ENCODE measurements around the gene DAB2.

DAB2 gene

GRCh38 chr5:39424736-39425637 is at the start of gene DAB2:
TSS of gene DAB2 (minus strand) at chr5:39424980. CDS start at chr5:39394320, 30,660 bp downstream.
- DNase-seq (ENCODE audit: low read depth) = peak; percentile 16

GRCh38 chr5:39473156-39473775 is 48.5 kb upstream of the DAB2 start:
- DNase-seq (ENCODE audit: low read depth) = no peak

GRCh38 chr5:39471836-39472508 is 47.2 kb upstream of the DAB2 start:
- no peak for DNase-seq (ENCODE audit: low read depth)

GRCh38 chr5:39470811-39471210 is 46.0 kb upstream of the DAB2 start:
- DNase-seq (ENCODE audit: low read depth) = no peak

GRCh38 chr5:39469777-39470415 is 45.1 kb upstream of the DAB2 start:
- no peak for DNase-seq (ENCODE audit: low read depth)

- DNase-seq (ENCODE audit: low read depth) = no peak
These were observed 44.4 kb upstream of the DAB2 start for GRCh38 chr5:39469176-39469575.

GRCh38 chr5:39466846-39467245 is 42.1 kb upstream of the DAB2 start:
- DNase-seq (ENCODE audit: low read depth) = no peak

GRCh38 chr5:39465843-39466242 is 41.1 kb upstream of the DAB2 start:
- no peak for DNase-seq (ENCODE audit: low read depth)

GRCh38 chr5:39465097-39465496 is 40.3 kb upstream of the DAB2 start:
- DNase-seq (ENCODE audit: low read depth) = no peak

- DNase-seq (ENCODE audit: low read depth) = no peak
These were observed 39.3 kb upstream of the DAB2 start for GRCh38 chr5:39464088-39464487.

- DNase-seq (ENCODE audit: low read depth) = no peak
These were observed 37.4 kb upstream of the DAB2 start for GRCh38 chr5:39462211-39462610.

- no peak for DNase-seq (ENCODE audit: low read depth)
These were observed 36.4 kb upstream of the DAB2 start for GRCh38 chr5:39461007-39461682.

GRCh38 chr5:39459907-39460306 is 35.1 kb upstream of the DAB2 start:
- no peak for DNase-seq (ENCODE audit: low read depth)

GRCh38 chr5:39459071-39459470 is 34.3 kb upstream of the DAB2 start:
- no peak for DNase-seq (ENCODE audit: low read depth)

- no peak for DNase-seq (ENCODE audit: low read depth)
These were observed 30.9 kb upstream of the DAB2 start for GRCh38 chr5:39455645-39456044.

GRCh38 chr5:39453606-39454005 is 28.8 kb upstream of the DAB2 start:
- DNase-seq (ENCODE audit: low read depth) = no peak

- no peak for DNase-seq (ENCODE audit: low read depth)
These were observed 28.1 kb upstream of the DAB2 start for GRCh38 chr5:39452846-39453245.

GRCh38 chr5:39451276-39451941 is 26.6 kb upstream of the DAB2 start:
- DNase-seq (ENCODE audit: low read depth) = no peak

- no peak for DNase-seq (ENCODE audit: low read depth)
These were observed 25.7 kb upstream of the DAB2 start for GRCh38 chr5:39450487-39450886.

GRCh38 chr5:39449591-39449990 is 24.8 kb upstream of the DAB2 start:
- no peak for DNase-seq (ENCODE audit: low read depth)

GRCh38 chr5:39448506-39449128 is 23.8 kb upstream of the DAB2 start:
- no peak for DNase-seq (ENCODE audit: low read depth)
